Myocyte (in vitro differentiated cells): ENCODE measurements around the gene CLRN2. TPM values are rescaled to one million over a fixed set of nuclear protein-coding genes. Genes with fewer than 3 reads are reported as not detected.
A peak's percentile ranks its signal among the peaks of the same experiment; 100 is the strongest.
"Not testable (repeated sequence)": the region's sequence is repeated elsewhere in the genome, so short reads cannot be mapped to it uniquely, and the experiment has no call there.

Experiments used
- DNase-seq: peaks from one replicate; pipeline ENCODE4 v3.0.0-alpha.2; 2012; ENCODE audit warnings: low read depth
- total RNA-seq: library from RNA; depleted of rRNA; stranded (reverse); fragments of >200 nt; gene quantifications from 2 replicates; pipeline ENCODE4 v1.2.3, GENCODE V29; 2014

Gene CLRN2
- total RNA-seq, 1 donor from 2014 or later = not detected

- DNase-seq = no peak
Measured at GRCh38 chr4:17502756-17503155, 12.2 kb upstream of the CLRN2 start.

GRCh38 chr4:17504081-17504480 lies 10.9 kb upstream of the CLRN2 start:
- DNase-seq = no peak

- no peak for DNase-seq
Measured at GRCh38 chr4:17510582-17510981, 4.4 kb upstream of the CLRN2 start.

- DNase-seq = peak; percentile 7
Measured at GRCh38 chr4:17511051-17511450, 3.9 kb upstream of the CLRN2 start.

- peak; percentile 41 for DNase-seq
Measured at GRCh38 chr4:17511509-17511949, 3.4 kb upstream of the CLRN2 start.

GRCh38 chr4:17511950-17512795 lies 2.8 kb upstream of the CLRN2 start, which contains the start of gene QDPR:
TSS of gene QDPR (minus strand) at chr4:17512090. CDS start at chr4:17512054, 36 bp downstream.
- DNase-seq = peak; percentile 86

- no peak for DNase-seq
Measured at GRCh38 chr4:17512973-17513665, 1.8 kb upstream of the CLRN2 start.

GRCh38 chr4:17515445-17516407 lies 761 bp downstream of the CLRN2 start:
- DNase-seq = no peak

GRCh38 chr4:17516980-17517379 lies 2.0 kb downstream of the CLRN2 start:
- DNase-seq = no peak

- no peak for DNase-seq
Measured at GRCh38 chr4:17517664-17518063, 2.7 kb downstream of the CLRN2 start.

GRCh38 chr4:17521595-17521994 lies 6.6 kb downstream of the CLRN2 start:
- DNase-seq = no peak

- no peak for DNase-seq
Measured at GRCh38 chr4:17523662-17524061, 8.7 kb downstream of the CLRN2 start.

- peak; percentile 15 for DNase-seq
Measured at GRCh38 chr4:17526695-17527477, 11.9 kb downstream of the CLRN2 start.

GRCh38 chr4:17528551-17529165 lies 13.7 kb downstream of the CLRN2 start:
- peak; percentile 64 for DNase-seq

- no peak for DNase-seq
Measured at GRCh38 chr4:17531538-17532285, 16.7 kb downstream of the CLRN2 start.

- no peak for DNase-seq
Measured at GRCh38 chr4:17534705-17535104, 19.7 kb downstream of the CLRN2 start.

GRCh38 chr4:17535242-17535641 lies 20.3 kb downstream of the CLRN2 start:
- no peak for DNase-seq

- no peak for DNase-seq
Measured at GRCh38 chr4:17535906-17536305, 20.9 kb downstream of the CLRN2 start.

GRCh38 chr4:17537060-17537459 lies 22.1 kb downstream of the CLRN2 start:
- not testable (repeated sequence) for DNase-seq
